Keratinocyte (primary cell): ENCODE measurements around the gene UNC5A. TPM values are rescaled to one million over a fixed set of nuclear protein-coding genes. Genes with fewer than 3 reads are reported as not detected.

Experiments used
- DNase-seq: peaks from one replicate; pipeline ENCODE4 v3.0.0-alpha.2; 2011; ENCODE audit warnings: low read depth, missing footprints, low spot score
- FAIRE-seq: peaks from 2 replicates; lab custom pipeline; 2011; peaks lifted over from hg19 to GRCh38; lab: Jason Lieb, UNC
- H2AFZ ChIP-seq: 2 replicates; pipeline ENCODE4 v1.6.0; 2012; ENCODE audit warnings: low read length, control low read depth, inconsistent platforms; ENCODE audit not compliant: control insufficient read depth
- H3K27ac ChIP-seq: 2 replicates; pipeline ENCODE4 v1.5.1; 2011; ENCODE audit warnings: low read length; ENCODE audit not compliant: control insufficient read depth, insufficient read depth
- H3K27me3 ChIP-seq: 3 replicates; pipeline ENCODE4 v1.6.0; 2011; ENCODE audit warnings: low read length; ENCODE audit not compliant: control insufficient read depth, insufficient read depth; ENCODE audit errors: extremely low read depth
- H3K36me3 ChIP-seq, 2 experiments: 2 replicates in 1 of 2; 3 replicates in 1 of 2; pipeline ENCODE4 v1.5.1; 2011; ENCODE audit warnings: low read length in 2 of 2, mild to moderate bottlenecking in 1 of 2; ENCODE audit not compliant: control insufficient read depth in 2 of 2, insufficient read depth in 2 of 2; ENCODE audit errors: extremely low read depth in 1 of 2
- H3K4me1 ChIP-seq: 3 replicates; pipeline ENCODE4 v1.5.1; 2011; ENCODE audit warnings: low read length; ENCODE audit not compliant: control insufficient read depth, insufficient read depth; ENCODE audit errors: extremely low read depth
- H3K4me2 ChIP-seq: 3 replicates; pipeline ENCODE4 v1.6.0; 2011; ENCODE audit warnings: low read depth, low read length; ENCODE audit not compliant: control insufficient read depth, insufficient read depth; ENCODE audit errors: extremely low read depth
- H3K4me3 ChIP-seq, 3 experiments: fragments of 200-600 bp in 1 of 3; sonication (generic) in 1 of 3; 2 replicates in 2 of 3; 3 replicates in 1 of 3; pipeline ENCODE4 v1.5.1; 2011 to 2016; ENCODE audit warnings: low read length in 3 of 3, mild to moderate bottlenecking in 3 of 3, control low read depth in 2 of 3, inconsistent platforms in 1 of 3, low read depth in 1 of 3, mixed read lengths in 1 of 3, mixed run types in 1 of 3, moderate library complexity in 1 of 3; ENCODE audit not compliant: control insufficient read depth in 2 of 3, insufficient read depth in 2 of 3; ENCODE audit errors: extremely low read depth in 1 of 3
- H3K79me2 ChIP-seq: 2 replicates; pipeline ENCODE4 v1.6.0; 2012; ENCODE audit warnings: low read length; ENCODE audit not compliant: control insufficient read depth, insufficient read depth
- H3K9ac ChIP-seq: 3 replicates; pipeline ENCODE4 v1.6.0; 2011; ENCODE audit warnings: low read length; ENCODE audit not compliant: control insufficient read depth, insufficient read depth; ENCODE audit errors: extremely low read depth
- H3K9me1 ChIP-seq: 3 replicates; pipeline ENCODE4 v1.6.0; 2011; ENCODE audit warnings: low read length; ENCODE audit not compliant: control insufficient read depth, insufficient read depth; ENCODE audit errors: extremely low read depth
- H3K9me3 ChIP-seq: 2 replicates; pipeline ENCODE4 v1.5.1; 2012; ENCODE audit warnings: low read depth, low read length; ENCODE audit not compliant: control insufficient read depth
- H4K20me1 ChIP-seq: 3 replicates; pipeline ENCODE4 v1.6.0; 2011; ENCODE audit warnings: low read length; ENCODE audit not compliant: control insufficient read depth, insufficient read depth; ENCODE audit errors: extremely low read depth
- EZH2 ChIP-seq: IDR thresholded peaks from one replicate; pipeline ENCODE4 v1.6.1; 2012; ENCODE audit warnings: inconsistent platforms, mild to moderate bottlenecking, low read length, moderate library complexity
- dilution Hi-C: fragments of 300-500 bp; cut with MboI; formaldehyde crosslinking; loops from one replicate; pipeline ENCODE4 v1.7.0; 2020; ENCODE audit warnings: low sequenced_read_pairs; ENCODE audit not compliant: extremely low pct_ligation_motif_present
- polyA minus RNA-seq, 3 experiments: library from RNA; depleted of rRNA, polyadenylated mRNA; stranded (reverse); fragments of >200 nt; gene quantifications; 1 replicate in 1 of 3; 2 replicates in 1 of 3; 3 replicates in 1 of 3; pipeline ENCODE4 v1.2.3, GENCODE V29; 2011
- polyA plus RNA-seq, 5 experiments: library from polyadenylated mRNA; depleted of rRNA in 3 of 5; stranded (reverse) in 3 of 5; stranded (forward) in 1 of 5; unstranded in 1 of 5; fragments of >200 nt; gene quantifications; 1 replicate in 1 of 5; 2 replicates in 3 of 5; 3 replicates in 1 of 5; pipeline versions ENCODE4 v1.2.1 to v1.2.3, GENCODE V29; 2011 to 2012; ENCODE audit warnings: missing spikeins in 2 of 5, low read depth in 1 of 5, low replicate concordance in 1 of 5
- TF ChIP-seq, protein P1 (sequence below), 3 experiments: IDR thresholded peaks in 1 of 3; conservative IDR thresholded peaks in 1 of 3; optimal IDR thresholded peaks in 1 of 3; 2 replicates in 2 of 3; 3 replicates in 1 of 3; pipeline versions ENCODE3 to v1.5.1; 2011; ENCODE audit warnings: low read length in 3 of 3, mild to moderate bottlenecking in 3 of 3, moderate library complexity in 2 of 3, control low read depth in 1 of 3, inconsistent platforms in 1 of 3; ENCODE audit not compliant: insufficient read depth in 2 of 3; ENCODE audit errors: extremely low read depth in 1 of 3

The UNC5A gene
- 0.03 to 0.05 TPM in 2 of 3 replicates, not detected in the other for polyA plus RNA-seq
- not detected for polyA plus RNA-seq (2011; ENCODE audit: low read depth)
- 0.02 and 0.10 TPM in 2 replicates for polyA plus RNA-seq (2011; cell fraction: cytosol; rRNA removed)
- 0.10 and 0.12 TPM in 2 replicates for polyA plus RNA-seq (2011; cell fraction: nucleus; rRNA removed)
- polyA plus RNA-seq (2012; ENCODE audit: low replicate concordance): 0.09 TPM in 1 of 2 replicates, not detected in the other
- not detected in 3 replicates for polyA minus RNA-seq
- polyA minus RNA-seq (2011; cell fraction: cytosol; rRNA and poly(A)+ RNA removed): not detected
- polyA minus RNA-seq (2011; cell fraction: nucleus; rRNA and poly(A)+ RNA removed): 0.21 and 0.47 TPM in 2 replicates

DNA sequence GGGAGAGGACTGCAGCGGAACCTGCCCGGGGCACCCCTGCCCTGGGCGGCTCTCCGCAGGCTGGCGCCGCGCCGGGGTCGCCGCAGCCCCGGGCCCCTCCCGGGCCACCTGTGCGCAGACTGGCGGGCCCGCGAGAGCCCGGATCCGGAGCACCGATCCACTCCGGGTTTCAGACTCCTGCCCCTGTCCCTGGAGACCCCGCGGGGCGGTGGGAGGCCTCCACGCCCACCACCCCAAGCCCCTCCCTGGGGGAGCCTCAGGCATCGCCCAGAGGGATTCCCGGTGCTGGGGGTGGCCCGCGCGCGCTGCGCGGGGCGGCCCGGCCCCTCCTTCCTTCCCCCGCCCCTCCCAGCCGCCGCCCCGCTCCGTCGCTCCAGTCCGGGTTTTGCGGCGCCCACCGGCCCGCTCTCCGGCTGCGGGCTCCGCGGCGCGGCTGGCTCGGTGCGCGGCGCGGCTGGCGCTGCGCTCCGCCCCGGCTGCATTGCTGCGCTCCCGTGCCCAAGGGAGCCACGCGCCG, at the start of gene UNC5A:
Gene UNC5A (plus strand): TSS at position 479 of the 517 bp plus-strand sequence. CDS start 192 bp downstream, outside the sequence.
- Histone ChIP-seq H3K9me1 (no peaks in the 10 kb centered on the region), H3K9me3 (no peaks in the 10 kb centered on the region), H3K27ac (no peak within 1 kb of the TSS), H3K9ac (no peak within 1 kb of the TSS), H3K4me2 (peak within 1 kb of the TSS; percentile 62), H3K36me3 (no peaks in the 10 kb centered on the region), H3K4me3 (peak within 1 kb of the TSS; percentile 20 to 35 (median 24)), H3K4me1 (peaks cover 3% of the 10 kb centered on the region), H3K79me2 (no peaks in the 10 kb centered on the region), H4K20me1 (no peaks in the 10 kb centered on the region), H2AFZ (no peak within 1 kb of the TSS), H3K27me3 (peaks cover 59% of the 10 kb centered on the region)
- DNase-seq (no peak), FAIRE-seq (no peak)
- dilution Hi-C loops: no loop called here
- TF ChIP-seq, protein P1, sequence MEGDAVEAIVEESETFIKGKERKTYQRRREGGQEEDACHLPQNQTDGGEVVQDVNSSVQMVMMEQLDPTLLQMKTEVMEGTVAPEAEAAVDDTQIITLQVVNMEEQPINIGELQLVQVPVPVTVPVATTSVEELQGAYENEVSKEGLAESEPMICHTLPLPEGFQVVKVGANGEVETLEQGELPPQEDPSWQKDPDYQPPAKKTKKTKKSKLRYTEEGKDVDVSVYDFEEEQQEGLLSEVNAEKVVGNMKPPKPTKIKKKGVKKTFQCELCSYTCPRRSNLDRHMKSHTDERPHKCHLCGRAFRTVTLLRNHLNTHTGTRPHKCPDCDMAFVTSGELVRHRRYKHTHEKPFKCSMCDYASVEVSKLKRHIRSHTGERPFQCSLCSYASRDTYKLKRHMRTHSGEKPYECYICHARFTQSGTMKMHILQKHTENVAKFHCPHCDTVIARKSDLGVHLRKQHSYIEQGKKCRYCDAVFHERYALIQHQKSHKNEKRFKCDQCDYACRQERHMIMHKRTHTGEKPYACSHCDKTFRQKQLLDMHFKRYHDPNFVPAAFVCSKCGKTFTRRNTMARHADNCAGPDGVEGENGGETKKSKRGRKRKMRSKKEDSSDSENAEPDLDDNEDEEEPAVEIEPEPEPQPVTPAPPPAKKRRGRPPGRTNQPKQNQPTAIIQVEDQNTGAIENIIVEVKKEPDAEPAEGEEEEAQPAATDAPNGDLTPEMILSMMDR (optimal IDR thresholded peaks at IDR 0.05 in 1 of 3, IDR thresholded peaks at IDR 0.05 in 1 of 3, conservative IDR thresholded peaks at IDR 0.05 in 1 of 3; ENCODE audit: extremely low read depth in 1 of 3, insufficient read depth in 2 of 3, low read length in 3 of 3): no peak
- TF ChIP-seq EZH2: no peak

GRCh38 chr5:176761755-176762154, 48.6 kb upstream of the UNC5A start:
- Histone ChIP-seq H3K27me3 (peaks cover 10% of the 10 kb centered on the region), H3K4me1 (no peaks in the 10 kb centered on the region), H3K79me2 (no peaks in the 10 kb centered on the region), H3K36me3 (no peaks in the 10 kb centered on the region), H3K27ac (no peak overlapping the region), H3K4me3 (no peak overlapping the region), H3K9me3 (no peaks in the 10 kb centered on the region), H2AFZ (no peak overlapping the region), H3K4me2 (no peak overlapping the region), H4K20me1 (no peaks in the 10 kb centered on the region), H3K9me1 (no peaks in the 10 kb centered on the region), H3K9ac (no peak overlapping the region)
- FAIRE-seq (no peak), DNase-seq (no peak)
- dilution Hi-C loops: no loop called here
- TF ChIP-seq EZH2: no peak
- TF ChIP-seq, protein P1 (optimal IDR thresholded peaks at IDR 0.05 in 1 of 3, IDR thresholded peaks at IDR 0.05 in 1 of 3, conservative IDR thresholded peaks at IDR 0.05 in 1 of 3; ENCODE audit: extremely low read depth in 1 of 3, insufficient read depth in 2 of 3, low read length in 3 of 3): no peak
